Measurements from ENCODE around the gene AKTIP.

DNA sequence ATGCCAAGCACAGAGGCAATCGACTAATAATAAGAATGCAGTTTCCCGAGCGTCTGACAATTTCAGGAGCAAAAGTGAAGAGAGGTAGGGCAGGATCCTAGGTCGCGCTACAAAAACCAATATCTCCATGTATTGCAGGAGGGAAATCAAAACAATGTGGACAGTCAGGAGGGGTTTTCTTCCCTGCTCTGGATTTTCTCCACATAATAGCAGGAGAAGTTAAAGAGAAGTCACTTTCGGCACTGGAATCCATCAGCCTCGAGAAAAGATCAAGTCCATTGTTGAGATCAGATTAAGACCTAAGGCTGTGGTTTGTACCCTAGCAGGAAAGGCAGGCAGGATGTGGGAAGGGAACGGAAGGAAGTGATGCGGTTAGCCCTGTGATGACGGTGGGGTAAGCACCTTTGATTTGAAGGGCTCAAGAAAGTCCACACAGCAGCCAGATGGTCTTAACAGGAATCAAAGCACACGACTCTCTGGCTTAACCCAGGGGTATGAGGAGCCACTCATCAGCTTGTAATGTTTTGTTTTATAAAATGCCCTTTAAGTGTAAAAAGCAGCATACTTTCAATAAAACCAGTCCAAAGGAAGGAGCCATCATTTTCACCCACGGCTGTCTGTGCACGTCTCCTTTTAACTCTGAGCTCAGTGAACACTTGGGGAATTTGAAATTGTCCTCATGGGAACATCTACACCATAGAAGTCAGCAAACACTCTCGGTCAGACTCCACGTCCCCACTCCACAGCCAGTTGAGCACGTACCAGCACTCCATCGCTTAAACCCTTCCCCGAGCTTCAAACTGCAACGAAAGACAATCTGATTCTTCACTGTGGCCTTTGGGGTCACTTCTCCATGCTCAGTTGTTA, 15.8 kb upstream of the AKTIP start:
- TF ChIP-seq, protein P1, sequence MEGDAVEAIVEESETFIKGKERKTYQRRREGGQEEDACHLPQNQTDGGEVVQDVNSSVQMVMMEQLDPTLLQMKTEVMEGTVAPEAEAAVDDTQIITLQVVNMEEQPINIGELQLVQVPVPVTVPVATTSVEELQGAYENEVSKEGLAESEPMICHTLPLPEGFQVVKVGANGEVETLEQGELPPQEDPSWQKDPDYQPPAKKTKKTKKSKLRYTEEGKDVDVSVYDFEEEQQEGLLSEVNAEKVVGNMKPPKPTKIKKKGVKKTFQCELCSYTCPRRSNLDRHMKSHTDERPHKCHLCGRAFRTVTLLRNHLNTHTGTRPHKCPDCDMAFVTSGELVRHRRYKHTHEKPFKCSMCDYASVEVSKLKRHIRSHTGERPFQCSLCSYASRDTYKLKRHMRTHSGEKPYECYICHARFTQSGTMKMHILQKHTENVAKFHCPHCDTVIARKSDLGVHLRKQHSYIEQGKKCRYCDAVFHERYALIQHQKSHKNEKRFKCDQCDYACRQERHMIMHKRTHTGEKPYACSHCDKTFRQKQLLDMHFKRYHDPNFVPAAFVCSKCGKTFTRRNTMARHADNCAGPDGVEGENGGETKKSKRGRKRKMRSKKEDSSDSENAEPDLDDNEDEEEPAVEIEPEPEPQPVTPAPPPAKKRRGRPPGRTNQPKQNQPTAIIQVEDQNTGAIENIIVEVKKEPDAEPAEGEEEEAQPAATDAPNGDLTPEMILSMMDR (conservative IDR thresholded peaks at IDR 0.05; ENCODE audit: low read length): no peak
- TF ChIP-seq EZH2phosphoT487 (IDR thresholded peaks at IDR 0.05; ENCODE audit: borderline replicate concordance, low read depth, low read length): no peak

All from OCI-LY7 (cell line).